Stomach (tissue), 4 donors: ENCODE measurements around the gene FAM50A.

Experiments
- EP300 ChIP-seq: sonication (generic); formaldehyde crosslinking; IDR thresholded peaks from one replicate; pipeline ENCODE4 v1.6.1; 2017; ENCODE audit warnings: antibody characterized with exemption
- POLR2A ChIP-seq, 4 donors: fragments of 450-650 bp; IDR thresholded peaks; one replicate each; pipeline ENCODE4 v1.6.1; 2016; ENCODE audit warnings: antibody characterized with exemption in 4 of 4, control low read depth in 2 of 4, mild to moderate bottlenecking in 1 of 4, moderate library complexity in 1 of 4
- TF ChIP-seq, protein P1 (sequence below), 7 experiments: fragments of 450-650 bp in 4 of 7; fragments of 200-600 bp in 3 of 7; sonication (generic) in 3 of 7; IDR thresholded peaks; one replicate each; pipeline ENCODE4 v1.5.1; 2016 to 2019; ENCODE audit warnings: antibody characterized with exemption in 7 of 7, control low read depth in 2 of 7, mild to moderate bottlenecking in 1 of 7

DNA sequence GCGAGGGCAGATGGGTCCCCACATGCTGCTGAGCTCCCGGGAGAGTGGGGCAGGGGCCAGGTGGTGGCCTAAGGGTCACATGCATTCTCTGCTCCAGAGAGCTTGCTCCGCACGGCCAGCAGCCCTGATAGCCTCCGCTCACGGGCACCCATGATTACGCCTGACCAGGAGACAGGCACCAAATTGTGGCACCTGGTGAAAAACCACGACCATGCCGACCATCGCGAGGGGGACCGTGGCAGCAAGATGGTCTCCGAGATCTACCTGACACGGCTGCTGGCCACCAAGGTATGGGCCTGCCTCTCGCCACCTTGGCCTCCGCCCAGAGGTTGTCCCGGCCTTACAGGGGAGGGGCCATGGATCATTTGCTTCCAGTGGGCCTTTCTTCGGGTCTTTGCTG lies 25.9 kb downstream of the FAM50A start:
- TF ChIP-seq, protein P1, sequence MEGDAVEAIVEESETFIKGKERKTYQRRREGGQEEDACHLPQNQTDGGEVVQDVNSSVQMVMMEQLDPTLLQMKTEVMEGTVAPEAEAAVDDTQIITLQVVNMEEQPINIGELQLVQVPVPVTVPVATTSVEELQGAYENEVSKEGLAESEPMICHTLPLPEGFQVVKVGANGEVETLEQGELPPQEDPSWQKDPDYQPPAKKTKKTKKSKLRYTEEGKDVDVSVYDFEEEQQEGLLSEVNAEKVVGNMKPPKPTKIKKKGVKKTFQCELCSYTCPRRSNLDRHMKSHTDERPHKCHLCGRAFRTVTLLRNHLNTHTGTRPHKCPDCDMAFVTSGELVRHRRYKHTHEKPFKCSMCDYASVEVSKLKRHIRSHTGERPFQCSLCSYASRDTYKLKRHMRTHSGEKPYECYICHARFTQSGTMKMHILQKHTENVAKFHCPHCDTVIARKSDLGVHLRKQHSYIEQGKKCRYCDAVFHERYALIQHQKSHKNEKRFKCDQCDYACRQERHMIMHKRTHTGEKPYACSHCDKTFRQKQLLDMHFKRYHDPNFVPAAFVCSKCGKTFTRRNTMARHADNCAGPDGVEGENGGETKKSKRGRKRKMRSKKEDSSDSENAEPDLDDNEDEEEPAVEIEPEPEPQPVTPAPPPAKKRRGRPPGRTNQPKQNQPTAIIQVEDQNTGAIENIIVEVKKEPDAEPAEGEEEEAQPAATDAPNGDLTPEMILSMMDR (IDR thresholded peaks at IDR 0.05), result no peak
- TF ChIP-seq EP300, result no peak
- no peak for TF ChIP-seq POLR2A (IDR thresholded peaks at IDR 0.05)
